ENCODE data around the gene COL4A1.

Gene COL4A1

DNA sequence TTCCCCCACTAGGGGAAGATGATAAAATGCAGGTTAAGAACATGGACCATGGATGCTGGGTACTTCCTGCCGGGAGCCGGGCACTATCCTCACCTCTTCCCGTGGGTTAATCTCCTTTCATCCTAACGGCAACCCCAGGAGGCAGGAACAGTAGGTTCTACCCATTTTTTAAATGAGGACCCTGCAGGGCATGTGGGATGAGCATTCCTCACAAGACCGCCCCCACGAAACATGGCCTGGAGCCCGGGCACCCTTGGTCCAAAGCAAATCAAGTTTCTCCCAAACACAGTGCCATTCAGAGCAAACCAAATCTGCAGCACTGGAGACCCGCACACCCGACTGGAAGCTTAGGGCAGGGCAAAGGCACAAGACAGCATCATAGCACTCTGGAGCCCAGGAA, 35.5 kb upstream of the COL4A1 start:
- H3K4me3 ChIP-seq (replicated peaks; ENCODE audit: insufficient read depth, low read length) = no peak overlapping the region
- TF ChIP-seq SPI1 (IDR thresholded peaks at IDR 0.05; ENCODE audit: borderline replicate concordance, low read depth) (no peak), POLR2AphosphoS5 (IDR thresholded peaks at IDR 0.05; ENCODE audit: low read depth) (no peak), GABPA (IDR thresholded peaks at IDR 0.05; ENCODE audit: low read depth) (no peak)
- TF ChIP-seq, protein P1, sequence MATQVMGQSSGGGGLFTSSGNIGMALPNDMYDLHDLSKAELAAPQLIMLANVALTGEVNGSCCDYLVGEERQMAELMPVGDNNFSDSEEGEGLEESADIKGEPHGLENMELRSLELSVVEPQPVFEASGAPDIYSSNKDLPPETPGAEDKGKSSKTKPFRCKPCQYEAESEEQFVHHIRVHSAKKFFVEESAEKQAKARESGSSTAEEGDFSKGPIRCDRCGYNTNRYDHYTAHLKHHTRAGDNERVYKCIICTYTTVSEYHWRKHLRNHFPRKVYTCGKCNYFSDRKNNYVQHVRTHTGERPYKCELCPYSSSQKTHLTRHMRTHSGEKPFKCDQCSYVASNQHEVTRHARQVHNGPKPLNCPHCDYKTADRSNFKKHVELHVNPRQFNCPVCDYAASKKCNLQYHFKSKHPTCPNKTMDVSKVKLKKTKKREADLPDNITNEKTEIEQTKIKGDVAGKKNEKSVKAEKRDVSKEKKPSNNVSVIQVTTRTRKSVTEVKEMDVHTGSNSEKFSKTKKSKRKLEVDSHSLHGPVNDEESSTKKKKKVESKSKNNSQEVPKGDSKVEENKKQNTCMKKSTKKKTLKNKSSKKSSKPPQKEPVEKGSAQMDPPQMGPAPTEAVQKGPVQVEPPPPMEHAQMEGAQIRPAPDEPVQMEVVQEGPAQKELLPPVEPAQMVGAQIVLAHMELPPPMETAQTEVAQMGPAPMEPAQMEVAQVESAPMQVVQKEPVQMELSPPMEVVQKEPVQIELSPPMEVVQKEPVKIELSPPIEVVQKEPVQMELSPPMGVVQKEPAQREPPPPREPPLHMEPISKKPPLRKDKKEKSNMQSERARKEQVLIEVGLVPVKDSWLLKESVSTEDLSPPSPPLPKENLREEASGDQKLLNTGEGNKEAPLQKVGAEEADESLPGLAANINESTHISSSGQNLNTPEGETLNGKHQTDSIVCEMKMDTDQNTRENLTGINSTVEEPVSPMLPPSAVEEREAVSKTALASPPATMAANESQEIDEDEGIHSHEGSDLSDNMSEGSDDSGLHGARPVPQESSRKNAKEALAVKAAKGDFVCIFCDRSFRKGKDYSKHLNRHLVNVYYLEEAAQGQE (IDR thresholded peaks at IDR 0.05; ENCODE audit: insufficient replicate concordance, low read depth) = no peak
- TF ChIP-seq, protein P2, sequence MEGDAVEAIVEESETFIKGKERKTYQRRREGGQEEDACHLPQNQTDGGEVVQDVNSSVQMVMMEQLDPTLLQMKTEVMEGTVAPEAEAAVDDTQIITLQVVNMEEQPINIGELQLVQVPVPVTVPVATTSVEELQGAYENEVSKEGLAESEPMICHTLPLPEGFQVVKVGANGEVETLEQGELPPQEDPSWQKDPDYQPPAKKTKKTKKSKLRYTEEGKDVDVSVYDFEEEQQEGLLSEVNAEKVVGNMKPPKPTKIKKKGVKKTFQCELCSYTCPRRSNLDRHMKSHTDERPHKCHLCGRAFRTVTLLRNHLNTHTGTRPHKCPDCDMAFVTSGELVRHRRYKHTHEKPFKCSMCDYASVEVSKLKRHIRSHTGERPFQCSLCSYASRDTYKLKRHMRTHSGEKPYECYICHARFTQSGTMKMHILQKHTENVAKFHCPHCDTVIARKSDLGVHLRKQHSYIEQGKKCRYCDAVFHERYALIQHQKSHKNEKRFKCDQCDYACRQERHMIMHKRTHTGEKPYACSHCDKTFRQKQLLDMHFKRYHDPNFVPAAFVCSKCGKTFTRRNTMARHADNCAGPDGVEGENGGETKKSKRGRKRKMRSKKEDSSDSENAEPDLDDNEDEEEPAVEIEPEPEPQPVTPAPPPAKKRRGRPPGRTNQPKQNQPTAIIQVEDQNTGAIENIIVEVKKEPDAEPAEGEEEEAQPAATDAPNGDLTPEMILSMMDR (IDR thresholded peaks at IDR 0.05; ENCODE audit: insufficient read depth, low read length) = no peak
- H3K27ac ChIP-seq (replicated peaks) = no peak overlapping the region
- DNase-seq (ENCODE audit: low read depth in 1 of 2, low spot score in 1 of 2) = no peak
- peaks cover 49% of the 10 kb centered on the region for H3K27me3 ChIP-seq (ENCODE audit: insufficient read depth, poor library complexity, severe bottlenecking)

DNA sequence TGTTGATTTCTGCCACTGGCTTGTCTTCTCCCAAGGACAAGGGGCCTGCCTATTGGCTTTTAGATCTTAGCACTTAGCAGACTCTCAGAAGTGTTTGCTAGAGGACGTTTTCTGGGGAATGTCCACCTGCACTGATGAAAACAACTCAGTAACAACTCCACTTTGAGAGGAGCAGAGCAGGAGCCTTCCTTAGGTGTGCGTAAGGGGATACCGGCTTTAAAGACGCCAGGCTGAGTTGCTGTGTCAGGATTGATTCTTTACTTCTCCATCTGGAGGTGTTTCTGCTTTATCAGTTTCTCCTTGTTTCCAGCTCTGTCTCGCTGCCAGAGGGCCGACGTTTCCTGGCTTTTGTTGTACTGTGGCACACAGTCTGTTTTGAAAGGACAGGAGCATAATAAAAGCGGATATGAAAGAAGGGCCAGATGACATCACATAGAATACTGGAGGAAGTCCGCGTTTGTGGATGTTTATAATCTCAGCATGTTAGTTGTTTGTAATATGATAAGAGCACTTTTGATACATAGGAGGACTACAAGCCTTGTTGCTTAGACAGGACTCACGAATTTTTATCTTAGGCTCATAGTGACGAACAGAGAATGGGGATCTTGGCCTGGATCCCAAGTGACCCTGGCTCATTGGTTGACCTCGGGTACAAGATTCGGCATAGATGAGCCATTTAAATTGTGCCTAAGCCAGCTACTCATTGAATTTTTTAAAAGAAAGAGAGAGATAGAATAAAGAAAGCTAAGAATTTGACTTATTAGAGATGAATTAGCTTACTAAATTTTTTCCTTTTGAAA, 34.7 kb upstream of the COL4A1 start:
- Histone ChIP-seq H3K4me3 (replicated peaks; ENCODE audit: insufficient read depth, low read length) (no peak overlapping the region), H3K27ac (replicated peaks) (no peak overlapping the region), H3K27me3 (ENCODE audit: insufficient read depth, poor library complexity, severe bottlenecking) (peaks cover 49% of the 10 kb centered on the region)
- DNase-seq (ENCODE audit: low read depth in 1 of 2, low spot score in 1 of 2) = no peak
- TF ChIP-seq SPI1 (IDR thresholded peaks at IDR 0.05; ENCODE audit: borderline replicate concordance, low read depth) = no peak
- no peak for TF ChIP-seq GABPA (IDR thresholded peaks at IDR 0.05; ENCODE audit: low read depth)
- TF ChIP-seq, protein P1 (IDR thresholded peaks at IDR 0.05; ENCODE audit: insufficient replicate concordance, low read depth) = no peak
- TF ChIP-seq, protein P2 (IDR thresholded peaks at IDR 0.05; ENCODE audit: insufficient read depth, low read length) = no peak
- no peak for TF ChIP-seq POLR2AphosphoS5 (IDR thresholded peaks at IDR 0.05; ENCODE audit: low read depth)

- H3K4me3 ChIP-seq (replicated peaks; ENCODE audit: insufficient read depth, low read length) = no peak overlapping the region
- no peak for DNase-seq (ENCODE audit: low read depth in 1 of 2, low spot score in 1 of 2)
- no peak overlapping the region for H3K27ac ChIP-seq (replicated peaks)
- H3K27me3 ChIP-seq (ENCODE audit: insufficient read depth, poor library complexity, severe bottlenecking) = peaks cover 49% of the 10 kb centered on the region
- TF ChIP-seq POLR2AphosphoS5 (IDR thresholded peaks at IDR 0.05; ENCODE audit: low read depth) (no peak), SPI1 (IDR thresholded peaks at IDR 0.05; ENCODE audit: borderline replicate concordance, low read depth) (no peak), GABPA (IDR thresholded peaks at IDR 0.05; ENCODE audit: low read depth) (no peak)
- TF ChIP-seq, protein P2 (IDR thresholded peaks at IDR 0.05; ENCODE audit: insufficient read depth, low read length) = no peak
- TF ChIP-seq, protein P1 (IDR thresholded peaks at IDR 0.05; ENCODE audit: insufficient replicate concordance, low read depth) = no peak
Measured at GRCh38 chr13:110340812-110341444, 34.0 kb upstream of the COL4A1 start.
